Astrocyte (in vitro differentiated cells and primary cell): ENCODE data around the gene CPNE6.

Source experiments
- EZH2 ChIP-seq: IDR thresholded peaks from 2 replicates; pipeline ENCODE4 v1.6.1; 2012; ENCODE audit warnings: mild to moderate bottlenecking, low read length, inconsistent platforms; ENCODE audit not compliant: insufficient read depth
- TF ChIP-seq, protein P1 (sequence below): IDR thresholded peaks from 2 replicates; pipeline ENCODE4 v1.5.1; 2011; ENCODE audit warnings: low read depth, mild to moderate bottlenecking, inconsistent platforms, low read length, moderate library complexity; ENCODE audit not compliant: insufficient read depth

DNA sequence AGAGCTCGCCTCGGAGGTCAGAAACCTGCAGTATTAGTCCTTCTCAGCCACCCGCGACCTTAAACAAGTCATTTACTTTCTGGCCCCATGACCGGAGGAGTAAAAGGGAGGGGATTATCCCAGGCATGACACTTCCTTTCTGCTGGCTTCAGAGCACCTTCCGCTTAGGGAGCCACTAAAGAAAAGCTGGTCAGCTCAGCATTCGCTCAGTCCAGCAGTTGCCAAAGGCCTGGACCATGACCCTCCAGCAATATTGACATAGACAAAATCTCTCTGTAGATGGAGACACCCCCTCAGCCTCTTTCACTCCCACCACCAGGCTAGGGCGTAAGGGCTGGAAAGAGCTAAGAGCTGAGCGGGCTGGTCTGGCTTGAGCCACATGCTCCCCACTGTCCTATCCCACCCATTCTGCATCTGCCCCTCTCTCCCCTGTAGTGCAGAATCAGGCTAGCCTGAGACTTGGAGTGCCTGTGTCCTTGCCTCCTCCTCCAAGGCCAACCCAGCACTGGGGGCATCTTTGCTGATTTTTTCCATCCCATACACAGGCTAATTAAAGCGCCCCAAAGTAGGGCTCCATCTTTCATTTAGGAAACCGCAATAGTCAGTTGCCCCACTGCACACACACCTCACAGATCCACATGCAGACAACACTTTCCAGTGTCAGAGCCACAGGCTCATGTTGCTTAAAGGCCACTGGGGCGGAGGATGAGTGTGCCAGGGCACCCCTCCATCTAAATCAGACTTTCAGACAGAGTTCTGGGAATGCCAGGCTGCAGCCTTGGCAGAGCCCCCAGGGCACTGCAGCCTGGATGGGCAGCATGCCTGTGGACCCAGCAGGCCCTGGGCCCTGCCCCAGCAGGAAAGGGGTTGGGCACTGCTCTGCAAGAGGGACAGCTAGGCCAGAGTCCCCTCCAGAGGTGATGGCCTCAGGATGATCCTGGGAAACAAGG lies 4.0 kb upstream of the CPNE6 start:
- TF ChIP-seq, protein P1, sequence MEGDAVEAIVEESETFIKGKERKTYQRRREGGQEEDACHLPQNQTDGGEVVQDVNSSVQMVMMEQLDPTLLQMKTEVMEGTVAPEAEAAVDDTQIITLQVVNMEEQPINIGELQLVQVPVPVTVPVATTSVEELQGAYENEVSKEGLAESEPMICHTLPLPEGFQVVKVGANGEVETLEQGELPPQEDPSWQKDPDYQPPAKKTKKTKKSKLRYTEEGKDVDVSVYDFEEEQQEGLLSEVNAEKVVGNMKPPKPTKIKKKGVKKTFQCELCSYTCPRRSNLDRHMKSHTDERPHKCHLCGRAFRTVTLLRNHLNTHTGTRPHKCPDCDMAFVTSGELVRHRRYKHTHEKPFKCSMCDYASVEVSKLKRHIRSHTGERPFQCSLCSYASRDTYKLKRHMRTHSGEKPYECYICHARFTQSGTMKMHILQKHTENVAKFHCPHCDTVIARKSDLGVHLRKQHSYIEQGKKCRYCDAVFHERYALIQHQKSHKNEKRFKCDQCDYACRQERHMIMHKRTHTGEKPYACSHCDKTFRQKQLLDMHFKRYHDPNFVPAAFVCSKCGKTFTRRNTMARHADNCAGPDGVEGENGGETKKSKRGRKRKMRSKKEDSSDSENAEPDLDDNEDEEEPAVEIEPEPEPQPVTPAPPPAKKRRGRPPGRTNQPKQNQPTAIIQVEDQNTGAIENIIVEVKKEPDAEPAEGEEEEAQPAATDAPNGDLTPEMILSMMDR: no peak
- TF ChIP-seq EZH2: no peak
